ENCODE data around the gene DOCK2.

GRCh38 chr5:169836835-169837536 is 199.9 kb downstream of the DOCK2 start:
- TF ChIP-seq, protein P1, sequence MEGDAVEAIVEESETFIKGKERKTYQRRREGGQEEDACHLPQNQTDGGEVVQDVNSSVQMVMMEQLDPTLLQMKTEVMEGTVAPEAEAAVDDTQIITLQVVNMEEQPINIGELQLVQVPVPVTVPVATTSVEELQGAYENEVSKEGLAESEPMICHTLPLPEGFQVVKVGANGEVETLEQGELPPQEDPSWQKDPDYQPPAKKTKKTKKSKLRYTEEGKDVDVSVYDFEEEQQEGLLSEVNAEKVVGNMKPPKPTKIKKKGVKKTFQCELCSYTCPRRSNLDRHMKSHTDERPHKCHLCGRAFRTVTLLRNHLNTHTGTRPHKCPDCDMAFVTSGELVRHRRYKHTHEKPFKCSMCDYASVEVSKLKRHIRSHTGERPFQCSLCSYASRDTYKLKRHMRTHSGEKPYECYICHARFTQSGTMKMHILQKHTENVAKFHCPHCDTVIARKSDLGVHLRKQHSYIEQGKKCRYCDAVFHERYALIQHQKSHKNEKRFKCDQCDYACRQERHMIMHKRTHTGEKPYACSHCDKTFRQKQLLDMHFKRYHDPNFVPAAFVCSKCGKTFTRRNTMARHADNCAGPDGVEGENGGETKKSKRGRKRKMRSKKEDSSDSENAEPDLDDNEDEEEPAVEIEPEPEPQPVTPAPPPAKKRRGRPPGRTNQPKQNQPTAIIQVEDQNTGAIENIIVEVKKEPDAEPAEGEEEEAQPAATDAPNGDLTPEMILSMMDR (IDR thresholded peaks at IDR 0.05; ENCODE audit: control extremely low read depth in 1 of 3, insufficient read depth in 1 of 3, low read depth in 1 of 3, low read length in 3 of 3): no peak
- TF ChIP-seq TCF12 (IDR thresholded peaks at IDR 0.05; ENCODE audit: low read depth, low read length): no peak
- no peak for TF ChIP-seq EZH2 (IDR thresholded peaks at IDR 0.05; ENCODE audit: low read depth, low read length, severe bottlenecking)
- no peak for TF ChIP-seq BACH1 (IDR thresholded peaks at IDR 0.05; ENCODE audit: low read length)
- TF ChIP-seq EP300 (IDR thresholded peaks at IDR 0.05; ENCODE audit: borderline replicate concordance in 1 of 2, low read depth in 2 of 2, low read length in 2 of 2): no peak
- no peak for TF ChIP-seq POLR2AphosphoS5 (IDR thresholded peaks at IDR 0.05; ENCODE audit: low read depth, low read length)
- no peak for TF ChIP-seq SIN3A (conservative IDR thresholded peaks at IDR 0.05 in 1 of 2, IDR thresholded peaks at IDR 0.05 in 1 of 2; ENCODE audit: low read depth in 1 of 2, low read length in 2 of 2)
- no peak for TF ChIP-seq RAD21 (IDR thresholded peaks at IDR 0.05 in 1 of 2, conservative IDR thresholded peaks at IDR 0.05 in 1 of 2; ENCODE audit: low read depth in 2 of 2, low read length in 2 of 2)
- no peak for TF ChIP-seq SP2 (IDR thresholded peaks at IDR 0.05; ENCODE audit: low read length)
- TF ChIP-seq POLR2A (IDR thresholded peaks at IDR 0.05; ENCODE audit: control extremely low read depth in 1 of 2, low read depth in 2 of 2, low read length in 2 of 2): no peak
- no peak for TF ChIP-seq SUZ12 (IDR thresholded peaks at IDR 0.05; ENCODE audit: low read length)
- no peak for TF ChIP-seq MAX (IDR thresholded peaks at IDR 0.05)
- TF ChIP-seq SRF (IDR thresholded peaks at IDR 0.05; ENCODE audit: low read depth, low read length): no peak
- TF ChIP-seq TAF1 (IDR thresholded peaks at IDR 0.05; ENCODE audit: low read depth, low read length): no peak
